Nephron progenitor cell (in vitro differentiated cells): Measurements from ENCODE around the gene MAPK13.
"Not testable (repeated sequence)": the region's sequence is repeated elsewhere in the genome, so short reads cannot be mapped to it uniquely, and the experiment has no call there.

Source experiments
- DNase-seq: peaks from one replicate; pipeline ENCODE4 v3.0.0; 2021
- H3K27ac Mint-ChIP-seq: 2 replicates; pipeline ENCODE4 v1.8.0; 2021; ENCODE audit warnings: mild to moderate bottlenecking, moderate library complexity, mixed read lengths
- H3K27me3 Mint-ChIP-seq: 2 replicates; pipeline ENCODE4 v1.8.0; 2021; ENCODE audit warnings: mild to moderate bottlenecking, low read depth, mixed read lengths; ENCODE audit not compliant: poor library complexity
- H3K36me3 Mint-ChIP-seq: 2 replicates; pipeline ENCODE4 v1.8.0; 2021; ENCODE audit warnings: low read depth, mixed read lengths
- H3K4me1 Mint-ChIP-seq: 2 replicates; pipeline ENCODE4 v1.8.0; 2021; ENCODE audit warnings: mixed read lengths
- H3K4me3 Mint-ChIP-seq: 2 replicates; pipeline ENCODE4 v1.8.0; 2021; ENCODE audit warnings: mild to moderate bottlenecking, moderate library complexity, mixed read lengths
- H3K9me3 Mint-ChIP-seq: 2 replicates; pipeline ENCODE4 v1.8.0; 2021; ENCODE audit warnings: mild to moderate bottlenecking, moderate library complexity, mixed read lengths
- CTCF ChIP-seq: fragments of 200-600 bp; sonication (generic); IDR thresholded peaks from 2 replicates; pipeline ENCODE4 v1.5.0; 2021; ENCODE audit warnings: antibody characterized with exemption

Gene MAPK13

GRCh38 chr6:36127462-36128016 is 2.8 kb upstream of the MAPK13 start:
- Mint-ChIP-seq H3K4me1 (peaks cover 33% of the 10 kb centered on the region), H3K27me3 (peaks cover 51% of the 10 kb centered on the region), H3K36me3 (no peaks in the 10 kb centered on the region), H3K9me3 (no peaks in the 10 kb centered on the region), H3K27ac (no peak overlapping the region), H3K4me3 (no peak overlapping the region)
- DNase-seq, result no peak
- TF ChIP-seq CTCF, result no peak

GRCh38 chr6:36128073-36128472 is 2.2 kb upstream of the MAPK13 start:
- Mint-ChIP-seq H3K27ac (no peak overlapping the region), H3K4me1 (peaks cover 36% of the 10 kb centered on the region), H3K36me3 (no peaks in the 10 kb centered on the region), H3K4me3 (no peak overlapping the region), H3K27me3 (peaks cover 51% of the 10 kb centered on the region), H3K9me3 (no peaks in the 10 kb centered on the region)
- DNase-seq, result no peak
- no peak for TF ChIP-seq CTCF

GRCh38 chr6:36128793-36129192 is 1.5 kb upstream of the MAPK13 start:
- H3K9me3 Mint-ChIP-seq, result no peaks in the 10 kb centered on the region
- H3K36me3 Mint-ChIP-seq, result no peaks in the 10 kb centered on the region
- H3K27ac Mint-ChIP-seq, result no peak overlapping the region
- no peak for TF ChIP-seq CTCF
- H3K27me3 Mint-ChIP-seq, result peaks cover 51% of the 10 kb centered on the region
- H3K4me1 Mint-ChIP-seq, result peaks cover 37% of the 10 kb centered on the region
- no peak for DNase-seq
- H3K4me3 Mint-ChIP-seq, result peak overlapping the region; percentile 42

GRCh38 chr6:36129334-36129733 is 979 bp upstream of the MAPK13 start:
- H3K4me1 Mint-ChIP-seq, result peaks cover 38% of the 10 kb centered on the region
- H3K9me3 Mint-ChIP-seq, DNase-seq, H3K27ac Mint-ChIP-seq, H3K36me3 Mint-ChIP-seq: not testable (repeated sequence)
- H3K27me3 Mint-ChIP-seq, result peaks cover 51% of the 10 kb centered on the region
- H3K4me3 Mint-ChIP-seq, result peak overlapping the region; percentile 76

- H3K9me3 Mint-ChIP-seq, result no peaks in the 10 kb centered on the region
- no peaks in the 10 kb centered on the region for H3K36me3 Mint-ChIP-seq
- peaks cover 56% of the 10 kb centered on the region for H3K27me3 Mint-ChIP-seq
- no peak overlapping the region for H3K27ac Mint-ChIP-seq
- no peak for TF ChIP-seq CTCF
- H3K4me1 Mint-ChIP-seq, result peaks cover 42% of the 10 kb centered on the region
- H3K4me3 Mint-ChIP-seq, result peak overlapping the region; percentile 58
- DNase-seq, result peak; percentile 44
Observed at GRCh38 chr6:36130667-36131510, 576 bp downstream of the MAPK13 start.

- DNase-seq, result no peak
- no peak for TF ChIP-seq CTCF
Observed at GRCh38 chr6:36131511-36132245, 1.4 kb downstream of the MAPK13 start.

More at GRCh38 chr6:36131511-36132245, 1.4 kb downstream of the MAPK13 start:
- Mint-ChIP-seq H3K27ac (no peak overlapping the region), H3K36me3 (no peaks in the 10 kb centered on the region), H3K4me1 (peaks cover 47% of the 10 kb centered on the region), H3K4me3 (peak overlapping the region; percentile 49), H3K27me3 (peaks cover 54% of the 10 kb centered on the region), H3K9me3 (no peaks in the 10 kb centered on the region)
